ENCODE data around the gene PRKCG.

GRCh38 chr19:53879140-53880081 lies 2.6 kb upstream of the PRKCG start:
- no peak for TF ChIP-seq SP1 (IDR thresholded peaks at IDR 0.05; ENCODE audit: low read depth)
- TF ChIP-seq, protein P1, sequence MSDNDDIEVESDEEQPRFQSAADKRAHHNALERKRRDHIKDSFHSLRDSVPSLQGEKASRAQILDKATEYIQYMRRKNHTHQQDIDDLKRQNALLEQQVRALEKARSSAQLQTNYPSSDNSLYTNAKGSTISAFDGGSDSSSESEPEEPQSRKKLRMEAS (IDR thresholded peaks at IDR 0.05), result no peak
- no peak for TF ChIP-seq CTCF (IDR thresholded peaks at IDR 0.05 in 2 of 3, conservative IDR thresholded peaks at IDR 0.05 in 1 of 3; ENCODE audit: borderline replicate concordance in 1 of 3, insufficient read depth in 1 of 3, low read depth in 2 of 3, low read length in 2 of 3)
- no peak for TF ChIP-seq YY1 (IDR thresholded peaks at IDR 0.05; ENCODE audit: extremely low read depth, insufficient replicate concordance, low read depth, low read length)
- no peak for TF ChIP-seq EZH2 (IDR thresholded peaks at IDR 0.05)
- no peak for TF ChIP-seq SRF (IDR thresholded peaks at IDR 0.05; ENCODE audit: low read depth)
- TF ChIP-seq ATF3 (IDR thresholded peaks at IDR 0.05), result no peak
- TF ChIP-seq POLR2AphosphoS5 (IDR thresholded peaks at IDR 0.05; ENCODE audit: low read depth, low read length), result no peak
- TF ChIP-seq, protein P2, sequence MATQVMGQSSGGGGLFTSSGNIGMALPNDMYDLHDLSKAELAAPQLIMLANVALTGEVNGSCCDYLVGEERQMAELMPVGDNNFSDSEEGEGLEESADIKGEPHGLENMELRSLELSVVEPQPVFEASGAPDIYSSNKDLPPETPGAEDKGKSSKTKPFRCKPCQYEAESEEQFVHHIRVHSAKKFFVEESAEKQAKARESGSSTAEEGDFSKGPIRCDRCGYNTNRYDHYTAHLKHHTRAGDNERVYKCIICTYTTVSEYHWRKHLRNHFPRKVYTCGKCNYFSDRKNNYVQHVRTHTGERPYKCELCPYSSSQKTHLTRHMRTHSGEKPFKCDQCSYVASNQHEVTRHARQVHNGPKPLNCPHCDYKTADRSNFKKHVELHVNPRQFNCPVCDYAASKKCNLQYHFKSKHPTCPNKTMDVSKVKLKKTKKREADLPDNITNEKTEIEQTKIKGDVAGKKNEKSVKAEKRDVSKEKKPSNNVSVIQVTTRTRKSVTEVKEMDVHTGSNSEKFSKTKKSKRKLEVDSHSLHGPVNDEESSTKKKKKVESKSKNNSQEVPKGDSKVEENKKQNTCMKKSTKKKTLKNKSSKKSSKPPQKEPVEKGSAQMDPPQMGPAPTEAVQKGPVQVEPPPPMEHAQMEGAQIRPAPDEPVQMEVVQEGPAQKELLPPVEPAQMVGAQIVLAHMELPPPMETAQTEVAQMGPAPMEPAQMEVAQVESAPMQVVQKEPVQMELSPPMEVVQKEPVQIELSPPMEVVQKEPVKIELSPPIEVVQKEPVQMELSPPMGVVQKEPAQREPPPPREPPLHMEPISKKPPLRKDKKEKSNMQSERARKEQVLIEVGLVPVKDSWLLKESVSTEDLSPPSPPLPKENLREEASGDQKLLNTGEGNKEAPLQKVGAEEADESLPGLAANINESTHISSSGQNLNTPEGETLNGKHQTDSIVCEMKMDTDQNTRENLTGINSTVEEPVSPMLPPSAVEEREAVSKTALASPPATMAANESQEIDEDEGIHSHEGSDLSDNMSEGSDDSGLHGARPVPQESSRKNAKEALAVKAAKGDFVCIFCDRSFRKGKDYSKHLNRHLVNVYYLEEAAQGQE (IDR thresholded peaks at IDR 0.05; ENCODE audit: low read depth), result no peak
- TF ChIP-seq JUND (IDR thresholded peaks at IDR 0.05), result no peak
- TF ChIP-seq TCF7L2 (IDR thresholded peaks at IDR 0.05; ENCODE audit: borderline replicate concordance, extremely low read depth, insufficient read depth, insufficient read length), result no peak
- TF ChIP-seq RAD21 (IDR thresholded peaks at IDR 0.05; ENCODE audit: low read depth), result no peak
- TF ChIP-seq EZH2phosphoT487 (IDR thresholded peaks at IDR 0.05; ENCODE audit: borderline replicate concordance), result no peak
